GM12878 (cell line): ENCODE measurements around the gene LIMA1. TPM values are rescaled to one million over a fixed set of nuclear protein-coding genes. Genes with fewer than 3 reads are reported as not detected.

ENCODE experiments used
- ATAC-seq: fragments of 200-7000 bp; cut with Tn5 transposase; 3 replicates; pipeline ENCODE4 v1.9.1; 2020; ENCODE audit warnings: mild to moderate bottlenecking, moderate library complexity
- BruUV-seq: library from RNA; stranded (reverse); fragments of 400-500 nt; replicated peaks from 2 replicates; lab custom pipeline; 2021; lab: Mats Ljungman, UMichigan
- CTCF ChIA-PET: fragments of 300-600 bp; sonication (Branson Sonifier 250); formaldehyde crosslinking; extraction: SDS; loops from one replicate; lab custom pipeline; 2021; ENCODE audit warnings: inconsistent platforms; lab: Yijun Ruan, JAX
- POLR2A ChIA-PET: fragments of 350-600 bp; formaldehyde crosslinking; extraction: SDS; loops from one replicate; lab custom pipeline; 2021; ENCODE audit warnings: inconsistent platforms; lab: Charles Lee
- RAD21 ChIA-PET: fragments of 300-600 bp; sonication (Branson Sonifier 250); formaldehyde crosslinking; loops from one replicate; lab custom pipeline; 2023; ENCODE audit warnings: antibody characterized with exemption; ENCODE audit not compliant: unreplicated experiment; lab: Charles Lee
- SMC1A ChIA-PET: fragments of 300-600 bp; sonication (Branson Sonifier 250); formaldehyde crosslinking; loops from one replicate; lab custom pipeline; 2023; ENCODE audit not compliant: unreplicated experiment, uncharacterized antibody; lab: Charles Lee
- DNase-seq: peaks from one replicate; pipeline ENCODE4 v3.0.0-alpha.2; 2011; ENCODE audit warnings: low read depth, low spot score
- FAIRE-seq: peaks from 3 replicates; lab custom pipeline; 2011; peaks lifted over from hg19 to GRCh38; lab: Jason Lieb, UNC
- H2AFZ ChIP-seq: 2 replicates; pipeline ENCODE4 v1.6.0; 2011; ENCODE audit warnings: low read depth, low read length, control low read depth; ENCODE audit not compliant: control insufficient read depth
- H3K27ac ChIP-seq: 2 replicates; pipeline ENCODE4 v1.5.1; 2011; ENCODE audit warnings: control low read depth; ENCODE audit not compliant: control insufficient read depth, insufficient read depth
- H3K27me3 ChIP-seq, 2 experiments: replicated peaks in 1 of 2; 2 replicates each; pipeline versions ENCODE4 v1.6.0 to v1.6.1; 2011; ENCODE audit warnings: low read length in 1 of 2; ENCODE audit not compliant: control insufficient read depth in 2 of 2, insufficient read depth in 2 of 2
- H3K36me3 ChIP-seq, 2 experiments: 2 replicates each; pipeline ENCODE4 v1.5.1; 2011; ENCODE audit warnings: low read length in 1 of 2; ENCODE audit not compliant: control insufficient read depth in 2 of 2, insufficient read depth in 2 of 2
- H3K4me1 ChIP-seq: 2 replicates; pipeline ENCODE4 v1.6.1; 2011; ENCODE audit warnings: mild to moderate bottlenecking, low read length, moderate library complexity, mixed read lengths; ENCODE audit not compliant: control insufficient read depth, insufficient read depth
- H3K4me2 ChIP-seq: 2 replicates; pipeline ENCODE4 v1.6.0; 2011; ENCODE audit warnings: control low read depth; ENCODE audit not compliant: control insufficient read depth, insufficient read depth
- H3K4me3 ChIP-seq: fragments of 200-600 bp; sonication (generic); 2 replicates; pipeline ENCODE4 v1.5.1; 2016
- H3K79me2 ChIP-seq: 2 replicates; pipeline ENCODE4 v1.6.0; 2011; ENCODE audit warnings: low read length; ENCODE audit not compliant: control insufficient read depth, insufficient read depth
- H3K9ac ChIP-seq: 2 replicates; pipeline ENCODE4 v1.8.0; 2011; ENCODE audit warnings: low read length, control low read depth, mixed read lengths; ENCODE audit not compliant: control insufficient read depth, insufficient read depth
- H3K9me3 ChIP-seq: replicated peaks from 3 replicates; pipeline ENCODE4 v1.5.1; 2011; ENCODE audit warnings: mild to moderate bottlenecking, low read length; ENCODE audit not compliant: control insufficient read depth, insufficient read depth
- H4K20me1 ChIP-seq: 2 replicates; pipeline ENCODE4 v1.6.0; 2011; ENCODE audit not compliant: control insufficient read depth, insufficient read depth
- JUNB ChIP-seq: IDR thresholded peaks from 2 replicates; pipeline ENCODE4 v1.6.1; 2016; ENCODE audit warnings: antibody characterized with exemption, mild to moderate bottlenecking
- PAX8 ChIP-seq: fragments of 450-650 bp; IDR thresholded peaks from 2 replicates; pipeline ENCODE4 v1.6.1; 2017; ENCODE audit warnings: mild to moderate bottlenecking, moderate library complexity
- RELA ChIP-seq: fragments of 450-650 bp; IDR thresholded peaks from 2 replicates; pipeline ENCODE4 v1.8.0; 2014; ENCODE audit warnings: borderline replicate concordance; ENCODE audit not compliant: partially characterized antibody
- SMAD1 ChIP-seq: fragments of 450-650 bp; IDR thresholded peaks from 2 replicates; pipeline ENCODE4 v1.6.1; 2018; ENCODE audit warnings: mild to moderate bottlenecking, low read depth; ENCODE audit not compliant: partially characterized antibody
- SMARCA5 ChIP-seq: fragments of 450-650 bp; IDR thresholded peaks from 2 replicates; pipeline ENCODE4 v1.6.1; 2017; ENCODE audit warnings: mild to moderate bottlenecking
- ZNF24 ChIP-seq: fragments of 450-650 bp; IDR thresholded peaks from 2 replicates; pipeline ENCODE4 v1.6.1; 2017; ENCODE audit warnings: antibody characterized with exemption, mild to moderate bottlenecking
- WGBS: methylation state at CpG from one replicate; pipeline ENCODE4 v1.1.6; 2016; ENCODE audit warnings: low lambda C conversion rate; ENCODE audit not compliant: insufficient replicate concordance, insufficient coverage; ENCODE audit errors: missing lambda C conversion rate; 5-methylcytosine and 5-hydroxymethylcytosine counted together
- in situ Hi-C: fragments of 300-500 bp; cut with MboI; formaldehyde crosslinking; loops from 9 replicates; pipeline ENCODE4 v1.14.3; 2018; ENCODE audit warnings: mixed read lengths
- intact Hi-C: fragments of 100-400 bp; cut with micrococcal nuclease; formaldehyde crosslinking; loops from one replicate; pipeline ENCODE4 v1.14.2; 2022; ENCODE audit not compliant: unreplicated experiment
- polyA plus RNA-seq, 11 experiments: library from polyadenylated mRNA; depleted of rRNA in 4 of 11; unstranded in 6 of 11; stranded (reverse) in 5 of 11; fragments of >200 nt; fragmentation: Nextera tagmentation in 4 of 11; fragmentation: Illumina TruSeq in 1 of 11; extraction: Ambion mirVana in 4 of 11; extraction: Trizol in 1 of 11; gene quantifications; 1 replicate in 1 of 11; 2 replicates in 10 of 11; pipeline versions ENCODE4 v1.2.1 to v1.2.3, GENCODE V29; 2011 to 2016; ENCODE audit warnings: inconsistent platforms in 2 of 11, missing spikeins in 2 of 11, low read depth in 1 of 11
- total RNA-seq, 4 experiments: library from RNA; depleted of rRNA in 3 of 4; stranded (reverse); fragments of >200 nt in 3 of 4; fragmentation: Illumina TruSeq in 1 of 4; extraction: Trizol in 1 of 4; gene quantifications; 2 replicates each; pipeline versions ENCODE4 v1.2.1 to v1.2.3, GENCODE V29; 2013 to 2021

LIMA1 gene
- total and polyA plus RNA-seq, 10 of the 15 experiments (the other 5 are each of a cell fraction or from before 2014, with no cell fraction given) = 53.2 to 109 (median 60.8) TPM

GRCh38 chr12:50187084-50187900 is 96.0 kb downstream of the LIMA1 start (continued):
- TF ChIP-seq RELA = no peak
- peak; percentile 67 for TF ChIP-seq ZNF24
- peak; percentile 65 for TF ChIP-seq JUNB
- TF ChIP-seq SMAD1 = no peak

- Histone ChIP-seq H3K9me3 (no peaks in the 10 kb centered on the region), H3K27ac (peak overlapping the region; percentile 64), H3K36me3 (peaks cover 8 to 11% of the 10 kb centered on the region in 2 experiments), H3K4me1 (peaks cover 28% of the 10 kb centered on the region), H4K20me1 (no peaks in the 10 kb centered on the region)
- WGBS = 66% methylated on average over 1 of the region's 1 CpG
- TSS peak; percentile 51 for BruUV-seq
- ChIA-PET CTCF (interaction anchor here (0.7 to 4.7 kb wide), 8 partner anchors 11 to 128 kb away, joined by 3 to 21 read pairs (median 8); partner anchors contain the start of genes CERS5, COX14 and SMARCD1), RAD21 (interaction anchor here (0.9 to 3.7 kb wide), 8 partner anchors 9 to 128 kb away, joined by 3 to 29 read pairs (median 4); partner anchors contain the start of gene SMARCD1)
- ATAC-seq (no peak), FAIRE-seq (no peak), DNase-seq (no peak)
- TF ChIP-seq SMARCA5 (0 out of 2 replicates have a peak, but pooled peaks have one; percentile 31), PAX8 (no peak)
- TF ChIP-seq, all 136 proteins: peak for 1
- Histone ChIP-seq H3K79me2 (peaks cover 5% of the 10 kb centered on the region; the same call in 1 of the 2 replicates), H3K9ac (no peak overlapping the region), H3K4me3 (no peak overlapping the region), H3K4me2 (no peak overlapping the region), H2AFZ (no peak overlapping the region), H3K27me3 (no peaks in the 10 kb centered on the region)
- in situ Hi-C loops = no loop called here
- intact Hi-C loops = loop anchor here (1.0 kb wide), 1 partner anchor 128 kb away; no protein-coding TSS in a partner anchor
- POLR2A ChIA-PET = interaction anchor here (0.5 kb wide), 1 partner anchor 10 kb away, joined by 5 read pairs; no protein-coding TSS in a partner anchor
- SMC1A ChIA-PET = interaction anchor here (0.5 to 4.4 kb wide), 12 partner anchors 10 to 128 kb away, joined by 3 to 32 read pairs (median 6); partner anchors contain the start of gene CERS5
Observed at GRCh38 chr12:50186681-50187080, 96.6 kb downstream of the LIMA1 start.
